ENCODE results near the gene NACC2. TPM values are rescaled to one million over a fixed set of nuclear protein-coding genes. Genes with fewer than 3 reads are reported as not detected.

Gene NACC2
- polyA plus RNA-seq, 3 donors = 8.1 to 32.4 (median 8.7) TPM

DNA sequence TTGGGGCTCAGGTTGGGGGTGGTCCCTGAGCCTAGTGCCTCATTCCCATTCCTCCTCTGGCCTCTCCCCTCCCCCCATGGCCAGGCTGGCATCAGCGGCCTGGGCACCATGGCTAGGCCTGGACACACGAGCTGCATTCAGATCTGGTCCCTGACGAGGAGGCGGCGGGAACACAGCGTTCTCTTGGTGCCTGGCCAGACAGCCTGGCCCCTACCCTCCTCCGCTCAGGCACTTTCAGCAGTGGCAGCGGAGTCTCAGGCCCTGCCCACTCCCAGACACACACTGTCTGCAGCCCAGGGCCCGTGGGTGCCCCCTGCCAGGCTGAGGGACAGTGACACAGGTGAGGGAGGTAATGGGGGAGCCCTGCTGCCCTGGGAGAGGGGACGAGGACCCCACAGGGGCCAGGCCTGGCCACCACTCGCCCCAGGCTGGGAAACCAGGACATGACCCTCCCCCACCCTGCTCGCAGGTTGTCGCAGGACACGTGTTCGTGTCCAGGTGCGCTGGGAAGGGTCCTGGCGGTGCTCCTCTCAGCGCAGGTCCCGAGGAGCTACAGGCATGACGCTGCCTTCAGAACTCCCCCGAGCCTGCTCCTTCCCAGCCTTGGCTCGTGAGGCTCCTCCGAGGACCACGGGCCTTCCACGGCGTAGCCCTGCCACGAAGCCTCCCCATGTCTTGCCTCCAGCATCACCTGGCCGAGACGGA, 114.0 kb downstream of the NACC2 start:
- Histone ChIP-seq H3K79me2 (ENCODE audit: insufficient read depth, low read length) (no peaks in the 10 kb centered on the region), H3K4me1 (ENCODE audit: control insufficient read depth in 1 of 2, insufficient read depth in 2 of 2, low read length in 2 of 2) (peaks cover 8 to 14% of the 10 kb centered on the region in 2 donors), H3K9ac (ENCODE audit: insufficient read depth, low read length, poor library complexity, severe bottlenecking) (no peak overlapping the region), H3K27ac (ENCODE audit: low read depth in 1 of 2, low read length in 2 of 2) (no peak overlapping the region), H3K4me2 (replicated peaks; ENCODE audit: extremely low read depth, low read length, poor library complexity, severe bottlenecking) (no peak overlapping the region), H3K36me3 (replicated peaks in 1 of 2; ENCODE audit: control insufficient read depth in 1 of 2, insufficient read depth in 2 of 2, low read length in 2 of 2) (no peaks in the 10 kb centered on the region), H3K27me3 (ENCODE audit: control insufficient read depth in 2 of 2, insufficient read depth in 2 of 2, low read length in 2 of 2) (peaks cover 0 to 17% of the 10 kb centered on the region in 2 donors), H2AFZ (ENCODE audit: insufficient read depth, low read depth, low read length, poor library complexity, severe bottlenecking) (no peak overlapping the region), H3K9me3 (replicated peaks in 1 of 2; ENCODE audit: control insufficient read depth in 1 of 2, insufficient read depth in 1 of 2, low read length in 2 of 2) (no peaks in the 10 kb centered on the region), H4K20me1 (ENCODE audit: insufficient read depth, low read length) (no peaks in the 10 kb centered on the region), H3K4me3 (replicated peaks in 1 of 3; ENCODE audit: low read depth in 2 of 3, low read length in 3 of 3) (no peak overlapping the region)
- DNase-seq = no peak
- TF ChIP-seq, protein P1, sequence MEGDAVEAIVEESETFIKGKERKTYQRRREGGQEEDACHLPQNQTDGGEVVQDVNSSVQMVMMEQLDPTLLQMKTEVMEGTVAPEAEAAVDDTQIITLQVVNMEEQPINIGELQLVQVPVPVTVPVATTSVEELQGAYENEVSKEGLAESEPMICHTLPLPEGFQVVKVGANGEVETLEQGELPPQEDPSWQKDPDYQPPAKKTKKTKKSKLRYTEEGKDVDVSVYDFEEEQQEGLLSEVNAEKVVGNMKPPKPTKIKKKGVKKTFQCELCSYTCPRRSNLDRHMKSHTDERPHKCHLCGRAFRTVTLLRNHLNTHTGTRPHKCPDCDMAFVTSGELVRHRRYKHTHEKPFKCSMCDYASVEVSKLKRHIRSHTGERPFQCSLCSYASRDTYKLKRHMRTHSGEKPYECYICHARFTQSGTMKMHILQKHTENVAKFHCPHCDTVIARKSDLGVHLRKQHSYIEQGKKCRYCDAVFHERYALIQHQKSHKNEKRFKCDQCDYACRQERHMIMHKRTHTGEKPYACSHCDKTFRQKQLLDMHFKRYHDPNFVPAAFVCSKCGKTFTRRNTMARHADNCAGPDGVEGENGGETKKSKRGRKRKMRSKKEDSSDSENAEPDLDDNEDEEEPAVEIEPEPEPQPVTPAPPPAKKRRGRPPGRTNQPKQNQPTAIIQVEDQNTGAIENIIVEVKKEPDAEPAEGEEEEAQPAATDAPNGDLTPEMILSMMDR (IDR thresholded peaks at IDR 0.05) = no peak
- H3K4me1 Mint-ChIP-seq = peaks cover 8% of the 10 kb centered on the region
- intact Hi-C loops (cut with micrococcal nuclease) = no loop called here
- H3K36me3 Mint-ChIP-seq = no peaks in the 10 kb centered on the region
- no peak overlapping the region for H3K4me3 Mint-ChIP-seq
- H3K9me3 Mint-ChIP-seq = peaks cover 0 to 1% (median 0%) of the 10 kb centered on the region in 7 donors
- peaks cover 3 to 25% (median 22%) of the 10 kb centered on the region in 3 donors for H3K27me3 Mint-ChIP-seq (ENCODE audit: low read depth in 3 of 3)
- WGBS (ENCODE audit: insufficient coverage) = 94% methylated on average over 17 of the region's 29 CpGs
- H3K27ac Mint-ChIP-seq = peak overlapping the region in 1 of 7 donors; percentile 35

DNA sequence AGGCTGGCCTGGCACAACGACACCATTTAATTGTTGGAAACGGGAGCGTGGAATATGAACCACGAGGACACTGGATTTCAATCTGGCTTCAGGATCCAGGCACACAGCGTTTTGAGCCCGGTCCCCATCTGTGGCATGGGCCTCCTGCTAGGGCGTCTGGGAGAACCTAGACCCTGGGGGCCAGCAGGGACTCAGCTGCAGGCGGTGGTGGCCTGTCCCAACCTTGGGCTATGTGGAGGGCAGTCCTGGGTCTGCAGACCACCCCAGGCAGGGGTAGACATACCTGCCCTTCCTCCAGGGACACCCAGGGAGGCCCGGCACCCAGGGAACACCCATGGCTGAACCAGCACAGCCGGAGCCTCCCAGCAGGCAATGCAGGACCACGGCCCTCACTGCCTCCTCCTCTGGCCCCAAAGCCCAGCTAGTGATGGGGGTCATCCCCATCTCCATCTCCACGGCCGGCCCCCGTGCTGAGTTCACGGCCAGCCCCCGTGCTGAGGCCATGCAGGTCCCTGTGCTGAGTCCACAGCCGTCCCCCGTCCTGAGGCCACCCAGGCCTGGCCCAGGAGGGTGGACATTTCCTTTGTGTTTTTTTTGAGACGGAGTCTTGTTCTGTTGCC, 115.4 kb downstream of the NACC2 start:
- Histone ChIP-seq H3K27me3 (ENCODE audit: control insufficient read depth in 2 of 2, insufficient read depth in 2 of 2, low read length in 2 of 2) (peaks cover 0 to 16% of the 10 kb centered on the region in 2 donors), H3K79me2 (ENCODE audit: insufficient read depth, low read length) (no peaks in the 10 kb centered on the region), H3K4me2 (replicated peaks; ENCODE audit: extremely low read depth, low read length, poor library complexity, severe bottlenecking) (no peak overlapping the region), H3K36me3 (replicated peaks in 1 of 2; ENCODE audit: control insufficient read depth in 1 of 2, insufficient read depth in 2 of 2, low read length in 2 of 2) (no peaks in the 10 kb centered on the region), H3K9me3 (replicated peaks in 1 of 2; ENCODE audit: control insufficient read depth in 1 of 2, insufficient read depth in 1 of 2, low read length in 2 of 2) (no peaks in the 10 kb centered on the region), H4K20me1 (ENCODE audit: insufficient read depth, low read length) (no peaks in the 10 kb centered on the region), H2AFZ (ENCODE audit: insufficient read depth, low read depth, low read length, poor library complexity, severe bottlenecking) (no peak overlapping the region), H3K4me3 (replicated peaks in 1 of 3; ENCODE audit: low read depth in 2 of 3, low read length in 3 of 3) (no peak overlapping the region), H3K27ac (ENCODE audit: low read depth in 1 of 2, low read length in 2 of 2) (no peak overlapping the region), H3K9ac (ENCODE audit: insufficient read depth, low read length, poor library complexity, severe bottlenecking) (no peak overlapping the region), H3K4me1 (ENCODE audit: control insufficient read depth in 1 of 2, insufficient read depth in 2 of 2, low read length in 2 of 2) (peaks cover 8 to 14% of the 10 kb centered on the region in 2 donors)
- Mint-ChIP-seq H3K9me3 (peaks cover 0 to 2% (median 0%) of the 10 kb centered on the region in 7 donors), H3K27me3 (ENCODE audit: low read depth in 3 of 3) (peaks cover under 1 to 20% (median 19%) of the 10 kb centered on the region in 3 donors), H3K4me1 (peaks cover 8% of the 10 kb centered on the region), H3K4me3 (no peak overlapping the region), H3K36me3 (no peaks in the 10 kb centered on the region), H3K27ac (no peak overlapping the region)
- intact Hi-C loops (cut with micrococcal nuclease) = no loop called here
- no peak for DNase-seq
- TF ChIP-seq, protein P1 (IDR thresholded peaks at IDR 0.05) = no peak
- WGBS (ENCODE audit: insufficient coverage) = 45% methylated on average over 10 of the region's 19 CpGs

Data from CD14-positive monocyte (primary cell).